Peyer's patch (tissue), 4 donors: ENCODE results near the gene TCF19.

Experiments used
- CTCF ChIP-seq, 6 experiments: fragments of 450-650 bp in 4 of 6; fragments of 200-600 bp in 2 of 6; sonication (generic) in 1 of 6; IDR thresholded peaks; one replicate each; pipeline ENCODE4 v1.5.1; 2017 to 2019; ENCODE audit warnings: antibody characterized with exemption in 6 of 6, mild to moderate bottlenecking in 3 of 6, moderate library complexity in 1 of 6
- POLR2A ChIP-seq, 2 donors: fragments of 450-650 bp; IDR thresholded peaks; one replicate each; pipeline ENCODE4 v1.5.1; 2017; ENCODE audit warnings: antibody characterized with exemption in 2 of 2, mild to moderate bottlenecking in 2 of 2, moderate library complexity in 2 of 2

- TF ChIP-seq CTCF (IDR thresholded peaks at IDR 0.05), result no peak
- no peak for TF ChIP-seq POLR2A (IDR thresholded peaks at IDR 0.05)
Measured at GRCh38 chr6:31132806-31133205, 25.6 kb upstream of the TCF19 start.
